Measurements from ENCODE around the gene CDK2. TPM values are rescaled to one million over a fixed set of nuclear protein-coding genes. Genes with fewer than 3 reads are reported as not detected.

The CDK2 gene
- total and polyA plus RNA-seq, 2 of the 4 experiments (the other 2 are of a cell fraction): 42.5 to 61.7 TPM

DNA sequence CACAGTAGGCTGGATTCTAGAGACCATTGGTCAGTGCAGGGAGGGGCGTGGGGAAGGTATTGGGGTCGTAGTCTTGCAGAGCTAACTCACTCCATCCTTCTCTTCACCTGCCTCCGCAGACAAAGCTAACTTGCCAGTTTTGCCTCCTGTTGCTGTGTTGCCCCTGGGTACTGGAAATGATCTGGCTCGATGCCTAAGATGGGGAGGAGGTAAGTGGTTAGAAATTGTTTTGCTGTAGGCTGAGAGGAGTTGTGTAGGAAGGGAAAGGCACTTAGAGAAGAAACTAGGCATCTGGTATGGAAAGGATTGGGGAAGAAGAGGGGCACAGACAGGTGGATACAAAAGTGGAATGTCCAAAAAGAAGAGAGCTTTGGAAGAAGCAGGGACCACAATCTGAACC is 24.6 kb upstream of the CDK2 start:
- H2BK20ac ChIP-seq (ENCODE audit: low read depth, low read length): no peak overlapping the region
- no peaks in the 10 kb centered on the region for H3K27me3 ChIP-seq (ENCODE audit: control insufficient read depth, insufficient read depth, low read length)
- peaks cover 41% of the 10 kb centered on the region for H3K36me3 ChIP-seq (ENCODE audit: control insufficient read depth, insufficient read depth, low read length)
- peaks cover 4% of the 10 kb centered on the region for H3K4me1 ChIP-seq (ENCODE audit: control insufficient read depth, insufficient read depth, low read length)
- H4K5ac ChIP-seq (ENCODE audit: low read depth, low read length): no peak overlapping the region
- no peak overlapping the region for H4K91ac ChIP-seq (ENCODE audit: insufficient read depth, low read depth, low read length)
- ATAC-seq (ENCODE audit: low read depth) (no peak), DNase-seq (no peak)
- H4K20me1 ChIP-seq (ENCODE audit: insufficient read depth, low read length): no peaks in the 10 kb centered on the region
- H3K56ac ChIP-seq (ENCODE audit: extremely low read depth, insufficient read depth, low read length): no peak overlapping the region
- no peak overlapping the region for H3K4ac ChIP-seq (ENCODE audit: low read depth, low read length)
- no peaks in the 10 kb centered on the region for H3K9me3 ChIP-seq (ENCODE audit: control insufficient read depth, insufficient read depth, low read length)
- no peak overlapping the region for H3K27ac ChIP-seq (ENCODE audit: insufficient read depth, low read length)
- no peaks in the 10 kb centered on the region for H3K9me1 ChIP-seq (ENCODE audit: insufficient read depth, low read length)
- ChIA-PET POLR2A (ENCODE audit: unreplicated experiment) (no interaction called here), CTCF (interaction anchor here (0.8 kb wide), 1 partner anchor 9 kb away, joined by 3 read pairs; no protein-coding TSS in a partner anchor)
- H3K9ac ChIP-seq (ENCODE audit: low read depth, low read length): no peak overlapping the region
- intact Hi-C loops (cut with micrococcal nuclease): no loop called here
- dilution Hi-C loops (cut with HindIII; ENCODE audit: low sequenced_read_pairs, unreplicated experiment): no loop called here
- WGBS, 2 experiments (ENCODE audit: extremely low coverage in 2 of 2, insufficient read length in 1 of 2): 60% methylated on average over 1 of the region's 4 CpGs; no CpG with 5 or more reads in 1 of the 2 experiments
- no peak overlapping the region for H3K14ac ChIP-seq (replicated peaks; ENCODE audit: low read depth, low read length)
- in situ Hi-C loops (cut with MboI; ENCODE audit: low sequenced_read_pairs): loop anchor here (5.0 to 10.0 kb wide), 2 partner anchors 127 to 205 kb away; partner anchors contain the start of genes ORMDL2 and SARNP
- no TSS peak for BruUV-seq (replicated peaks)
- H2BK15ac ChIP-seq (ENCODE audit: low read depth, low read length): no peak overlapping the region
- H4K8ac ChIP-seq (ENCODE audit: low read depth in 2 of 2, low read length in 2 of 2): no peak overlapping the region
- H2AK5ac ChIP-seq (ENCODE audit: low read depth, low read length): no peak overlapping the region
- H3K79me1 ChIP-seq (ENCODE audit: low read depth in 1 of 2, low read length in 2 of 2): peaks cover 0 to 22% of the 10 kb centered on the region in 2 experiments; a peak in 2 of 4 replicates
- no peak overlapping the region for H3K4me2 ChIP-seq (ENCODE audit: low read depth, low read length)
- H2AFZ ChIP-seq (replicated peaks; ENCODE audit: low read length, poor library complexity): no peak overlapping the region
- H2AK9ac ChIP-seq (replicated peaks; ENCODE audit: low read depth, low read length, poor library complexity): no peak overlapping the region
- H2BK120ac ChIP-seq (ENCODE audit: low read depth, low read length): no peak overlapping the region
- no peak overlapping the region for H2BK5ac ChIP-seq (ENCODE audit: low read depth, low read length, poor library complexity, severe bottlenecking)
- no peak overlapping the region for H3K23ac ChIP-seq (ENCODE audit: low read depth, low read length)
- TF ChIP-seq MXI1 (IDR thresholded peaks at IDR 0.05; ENCODE audit: borderline replicate concordance, low read depth, low read length) (no peak), RCOR1 (IDR thresholded peaks at IDR 0.05; ENCODE audit: insufficient replicate concordance, low read length) (no peak), USF2 (IDR thresholded peaks at IDR 0.05; ENCODE audit: low read depth, low read length) (no peak), SMC3 (IDR thresholded peaks at IDR 0.05; ENCODE audit: low read depth, low read length) (no peak), MAFK (IDR thresholded peaks at IDR 0.05; ENCODE audit: low read depth, low read length) (no peak), BHLHE40 (IDR thresholded peaks at IDR 0.05; ENCODE audit: low read depth, low read length) (no peak), RFX5 (IDR thresholded peaks at IDR 0.05; ENCODE audit: low read depth, low read length) (no peak), CEBPB (IDR thresholded peaks at IDR 0.05; ENCODE audit: low read depth, low read length) (no peak), POLR2A (IDR thresholded peaks at IDR 0.05; ENCODE audit: low read depth, low read length) (no peak)
- TF ChIP-seq, protein P1, sequence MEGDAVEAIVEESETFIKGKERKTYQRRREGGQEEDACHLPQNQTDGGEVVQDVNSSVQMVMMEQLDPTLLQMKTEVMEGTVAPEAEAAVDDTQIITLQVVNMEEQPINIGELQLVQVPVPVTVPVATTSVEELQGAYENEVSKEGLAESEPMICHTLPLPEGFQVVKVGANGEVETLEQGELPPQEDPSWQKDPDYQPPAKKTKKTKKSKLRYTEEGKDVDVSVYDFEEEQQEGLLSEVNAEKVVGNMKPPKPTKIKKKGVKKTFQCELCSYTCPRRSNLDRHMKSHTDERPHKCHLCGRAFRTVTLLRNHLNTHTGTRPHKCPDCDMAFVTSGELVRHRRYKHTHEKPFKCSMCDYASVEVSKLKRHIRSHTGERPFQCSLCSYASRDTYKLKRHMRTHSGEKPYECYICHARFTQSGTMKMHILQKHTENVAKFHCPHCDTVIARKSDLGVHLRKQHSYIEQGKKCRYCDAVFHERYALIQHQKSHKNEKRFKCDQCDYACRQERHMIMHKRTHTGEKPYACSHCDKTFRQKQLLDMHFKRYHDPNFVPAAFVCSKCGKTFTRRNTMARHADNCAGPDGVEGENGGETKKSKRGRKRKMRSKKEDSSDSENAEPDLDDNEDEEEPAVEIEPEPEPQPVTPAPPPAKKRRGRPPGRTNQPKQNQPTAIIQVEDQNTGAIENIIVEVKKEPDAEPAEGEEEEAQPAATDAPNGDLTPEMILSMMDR (conservative IDR thresholded peaks at IDR 0.05; ENCODE audit: low read depth, low read length): no peak
- H3K4me3 ChIP-seq (ENCODE audit: insufficient read depth, low read depth, low read length): no peak overlapping the region
- no peak overlapping the region for H3K18ac ChIP-seq (ENCODE audit: low read depth, low read length)
